B cell (primary cell): ENCODE measurements around the gene PCDHA7. TPM values are rescaled to one million over a fixed set of nuclear protein-coding genes. Genes with fewer than 3 reads are reported as not detected.

Experiments
- ATAC-seq: fragments of 200-7000 bp; cut with Tn5 transposase; one replicate; pipeline ENCODE4 v1.10.0; 2021; ENCODE audit warnings: low read depth, mild to moderate bottlenecking, moderate number of reproducible peaks, moderate library complexity
- CTCF ChIA-PET: fragments of 350-600 bp; sonication (Branson Sonifier 250); formaldehyde crosslinking; loops from one replicate; lab custom pipeline; 2021; ENCODE audit warnings: antibody characterized with exemption, inconsistent platforms; lab: Charles Lee
- POLR2A ChIA-PET: fragments of 350-600 bp; sonication (Branson Sonifier 250); formaldehyde crosslinking; loops from one replicate; lab custom pipeline; 2021; ENCODE audit warnings: antibody characterized with exemption; lab: Charles Lee
- DNase-seq: peaks from one replicate; pipeline ENCODE4 v3.0.0; 2013
- H2AFZ ChIP-seq: 2 replicates; pipeline ENCODE4 v1.6.1; 2012; ENCODE audit warnings: mild to moderate bottlenecking, low read depth, low read length; ENCODE audit not compliant: insufficient read depth, poor library complexity, severe bottlenecking
- H3K27ac ChIP-seq, 2 donors: 1 replicate in 1 of 2; 2 replicates in 1 of 2; pipeline ENCODE4 v1.5.1; 2012 to 2013; ENCODE audit warnings: low read length in 2 of 2, mild to moderate bottlenecking in 2 of 2, moderate library complexity in 1 of 2
- H3K27me3 ChIP-seq, 4 experiments: fragments of 200-600 bp in 1 of 4; sonication (generic) in 1 of 4; replicated peaks in 1 of 4; 1 replicate in 2 of 4; 2 replicates in 2 of 4; pipeline versions ENCODE4 v1.6.1 to v1.7.0; 2013 to 2016; ENCODE audit warnings: low read length in 3 of 4, mild to moderate bottlenecking in 2 of 4, mixed read lengths in 1 of 4, moderate library complexity in 1 of 4; ENCODE audit not compliant: insufficient read depth in 4 of 4, control insufficient read depth in 3 of 4; ENCODE audit errors: control extremely low read depth in 1 of 4
- H3K36me3 ChIP-seq, 2 experiments: replicated peaks in 1 of 2; 1 replicate in 1 of 2; 2 replicates in 1 of 2; pipeline versions ENCODE4 v1.6.1 to v1.7.1; 2013; ENCODE audit warnings: low read length in 1 of 2; ENCODE audit not compliant: insufficient read depth in 2 of 2, control insufficient read depth in 1 of 2; ENCODE audit errors: control extremely low read depth in 1 of 2, extremely low read depth in 1 of 2
- H3K4me1 ChIP-seq, 2 donors: fragments of 200-600 bp in 1 of 2; sonication (generic) in 1 of 2; 1 replicate in 1 of 2; 2 replicates in 1 of 2; pipeline versions ENCODE4 v1.5.1 to v1.6.1; 2013 to 2017; ENCODE audit warnings: low read length in 2 of 2; ENCODE audit not compliant: control insufficient read depth in 2 of 2, insufficient read depth in 2 of 2
- H3K4me2 ChIP-seq: replicated peaks from 2 replicates; pipeline ENCODE3; 2012; ENCODE audit warnings: mild to moderate bottlenecking, low read depth, low read length; ENCODE audit not compliant: poor library complexity, severe bottlenecking
- H3K4me3 ChIP-seq, 5 experiments: fragments of 200-600 bp in 1 of 5; sonication (generic) in 1 of 5; 1 replicate in 3 of 5; 2 replicates in 2 of 5; pipeline versions ENCODE4 v1.5.1 to v1.7.0; 2011 to 2016; ENCODE audit warnings: low read length in 4 of 5, mild to moderate bottlenecking in 4 of 5, low read depth in 2 of 5, control low read depth in 1 of 5, moderate library complexity in 1 of 5; ENCODE audit not compliant: insufficient read depth in 1 of 5; ENCODE audit errors: control extremely low read depth in 1 of 5, extremely low read depth in 1 of 5
- H3K79me2 ChIP-seq: fragments of 200-600 bp; sonication (generic); one replicate; pipeline ENCODE4 v1.6.0; 2016; ENCODE audit warnings: low read length; ENCODE audit not compliant: control insufficient read depth, insufficient read depth
- H3K9ac ChIP-seq: fragments of 200-600 bp; sonication (generic); 2 replicates; pipeline ENCODE4 v1.6.1; 2017; ENCODE audit warnings: mild to moderate bottlenecking, low read length, moderate library complexity
- H3K9me3 ChIP-seq, 3 donors: one replicate each; pipeline versions ENCODE4 v1.6.1 to v1.7.1; 2013; ENCODE audit warnings: low read length in 2 of 3; ENCODE audit not compliant: control insufficient read depth in 2 of 3, insufficient read depth in 1 of 3; ENCODE audit errors: control extremely low read depth in 1 of 3
- H4K20me1 ChIP-seq: 2 replicates; pipeline ENCODE4 v1.6.0; 2012; ENCODE audit warnings: mild to moderate bottlenecking, low read length; ENCODE audit not compliant: insufficient read depth, control insufficient read depth, poor library complexity, severe bottlenecking
- H3K27ac Mint-ChIP-seq: one replicate; pipeline ENCODE4 v1.8.0; 2021; ENCODE audit warnings: mixed read lengths
- H3K27me3 Mint-ChIP-seq: one replicate; pipeline ENCODE4 v1.8.0; 2021; ENCODE audit warnings: mixed read lengths
- H3K4me1 Mint-ChIP-seq: one replicate; pipeline ENCODE4 v1.8.0; 2021; ENCODE audit warnings: mixed read lengths
- H3K4me3 Mint-ChIP-seq: one replicate; pipeline ENCODE4 v1.8.0; 2021; ENCODE audit warnings: mixed read lengths
- H3K9me3 Mint-ChIP-seq: one replicate; pipeline ENCODE4 v1.8.0; 2022; ENCODE audit warnings: mixed read lengths; ENCODE audit not compliant: insufficient read depth
- CTCF ChIP-seq: fragments of 200-600 bp; IDR thresholded peaks from one replicate; pipeline ENCODE4 v1.8.0; 2022; ENCODE audit warnings: antibody characterized with exemption, mild to moderate bottlenecking
- EZH2 ChIP-seq: IDR thresholded peaks from 2 replicates; pipeline ENCODE4 v1.6.1; 2012; ENCODE audit warnings: borderline replicate concordance, low read depth, mild to moderate bottlenecking, moderate library complexity, low read length; ENCODE audit not compliant: insufficient read depth, poor library complexity, severe bottlenecking
- WGBS: methylation state at CpG from one replicate; pipeline ENCODE4 v1.1.5; 2013; ENCODE audit warnings: missing lambda C conversion rate; ENCODE audit not compliant: insufficient coverage; 5-methylcytosine and 5-hydroxymethylcytosine counted together
- intact Hi-C: fragments of 100-400 bp; cut with micrococcal nuclease; formaldehyde crosslinking; loops from one replicate; pipeline ENCODE4 v1.10.0; 2022
- polyA plus RNA-seq: library from polyadenylated mRNA; depleted of rRNA; stranded (reverse); fragments of >200 nt; gene quantifications from 2 replicates; pipeline ENCODE4 v1.2.3, GENCODE V29; 2012
- total RNA-seq, 2 donors: library from RNA; stranded (reverse); fragments of 120-200 nt in 1 of 2; gene quantifications; 1 replicate in 1 of 2; 2 replicates in 1 of 2; pipeline versions ENCODE4 v1.2.3 to v1.2.4, GENCODE V29; 2013 to 2022

Gene PCDHA7
- total and polyA plus RNA-seq, 2 donors (not counting 1 experiment from before 2014, with no cell fraction given), result 0.03 TPM; not detected in 1

GRCh38 chr5:140840978-140841962 is 7.2 kb downstream of the PCDHA7 start, which contains the start of gene PCDHA8:
Gene PCDHA8 (plus strand): TSS chr5:140841187. CDS start chr5:140841322, 135 bp downstream.
- H4K20me1 ChIP-seq, result no peaks in the 10 kb centered on the region
- DNase-seq (no peak), ATAC-seq (no peak)
- POLR2A ChIA-PET, result no interaction called here
- no peak within 1 kb of the TSS for H3K4me2 ChIP-seq
- H3K27me3 Mint-ChIP-seq, result peaks cover 12% of the 10 kb centered on the region
- CTCF ChIA-PET, result interaction anchor here (0.7 to 1.6 kb wide), 2 partner anchors 18 to 722 kb away, joined by 3 to 5 read pairs; no protein-coding TSS in a partner anchor
- no peak within 1 kb of the TSS for H3K4me3 Mint-ChIP-seq
- peaks cover 0 to 7% (median 1%) of the 10 kb centered on the region in 4 experiments for H3K27me3 ChIP-seq
- no peak within 1 kb of the TSS for H3K27ac ChIP-seq
- H3K27ac Mint-ChIP-seq, result no peak within 1 kb of the TSS
- H3K79me2 ChIP-seq, result no peaks in the 10 kb centered on the region
- intact Hi-C loops, result loop anchor here (1.0 kb wide), 1 partner anchor 18 kb away; no protein-coding TSS in a partner anchor
- no peak within 1 kb of the TSS for H2AFZ ChIP-seq
- TF ChIP-seq EZH2 (no peak), CTCF (no peak)
- H3K9me3 ChIP-seq, result peaks cover 2 to 32% (median 11%) of the 10 kb centered on the region in 3 donors
- H3K9ac ChIP-seq, result no peak within 1 kb of the TSS
- H3K4me1 ChIP-seq, result no peaks in the 10 kb centered on the region
- H3K4me1 Mint-ChIP-seq, result no peaks in the 10 kb centered on the region
- H3K4me3 ChIP-seq, result no peak within 1 kb of the TSS
- H3K9me3 Mint-ChIP-seq, result peaks cover 6% of the 10 kb centered on the region
- no peaks in the 10 kb centered on the region for H3K36me3 ChIP-seq
- WGBS, result 38% methylated on average over 27 of the region's 47 CpGs
